Astrocyte of the spinal cord (primary cell): ENCODE data around the gene RCL1.
"Not testable (repeated sequence)": the region's sequence is repeated elsewhere in the genome, so short reads cannot be mapped to it uniquely, and the experiment has no call there.

ENCODE experiments used
- DNase-seq: peaks from one replicate; pipeline ENCODE4 v3.0.0; 2011; ENCODE audit warnings: low read depth, low spot score
- H3K4me3 ChIP-seq: 2 replicates; pipeline ENCODE4 v1.5.1; 2011; ENCODE audit warnings: low read depth, mild to moderate bottlenecking, low read length, moderate library complexity
- CTCF ChIP-seq: IDR thresholded peaks from 2 replicates; pipeline ENCODE4 v1.5.1; 2012; ENCODE audit warnings: low read depth, mild to moderate bottlenecking, low read length, inconsistent platforms
- in situ Hi-C: cut with HindIII; loops from 2 replicates; pipeline ENCODE4 v1.10.0; 2017; ENCODE audit warnings: low sequenced_read_pairs

The RCL1 gene

GRCh38 chr9:4794691-4795090, 1.9 kb downstream of the RCL1 start:
- DNase-seq = no peak
- in situ Hi-C loops = no loop called here
- no peak overlapping the region for H3K4me3 ChIP-seq
- no peak for TF ChIP-seq CTCF

- H3K4me3 ChIP-seq, DNase-seq, in situ Hi-C loops: not testable (repeated sequence)
Measured at GRCh38 chr9:4795108-4795507, 2.4 kb downstream of the RCL1 start.

GRCh38 chr9:4796530-4796929, 3.8 kb downstream of the RCL1 start:
- no peak for TF ChIP-seq CTCF
- in situ Hi-C loops = no loop called here
- DNase-seq = no peak
- no peak overlapping the region for H3K4me3 ChIP-seq

- in situ Hi-C loops = no loop called here
- no peak overlapping the region for H3K4me3 ChIP-seq
- DNase-seq = peak; percentile 40
- TF ChIP-seq CTCF = peak; percentile 81
Measured at GRCh38 chr9:4796988-4797853, 4.5 kb downstream of the RCL1 start.

GRCh38 chr9:4797854-4798150, 5.1 kb downstream of the RCL1 start:
- no peak for TF ChIP-seq CTCF
- DNase-seq = no peak
- H3K4me3 ChIP-seq = no peak overlapping the region
- in situ Hi-C loops = no loop called here

- no peak overlapping the region for H3K4me3 ChIP-seq
- TF ChIP-seq CTCF = no peak
- DNase-seq = no peak
- in situ Hi-C loops = no loop called here
Measured at GRCh38 chr9:4798281-4799032, 5.7 kb downstream of the RCL1 start.

- in situ Hi-C loops = no loop called here
- no peak for DNase-seq
- no peak for TF ChIP-seq CTCF
- H3K4me3 ChIP-seq = no peak overlapping the region
Measured at GRCh38 chr9:4799033-4799430, 6.3 kb downstream of the RCL1 start.
